HG02623 (cell line): ENCODE results near the gene PIGU.
"Not testable (repeated sequence)": the region's sequence is repeated elsewhere in the genome, so short reads cannot be mapped to it uniquely, and the experiment has no call there.

Source experiments
- ATAC-seq: cut with Tn5 transposase; IDR thresholded peaks from one replicate; pipeline ENCODE4 v1.9.1; 2021; ENCODE audit warnings: moderate library complexity; ENCODE audit not compliant: unreplicated experiment

The PIGU gene, protein sequence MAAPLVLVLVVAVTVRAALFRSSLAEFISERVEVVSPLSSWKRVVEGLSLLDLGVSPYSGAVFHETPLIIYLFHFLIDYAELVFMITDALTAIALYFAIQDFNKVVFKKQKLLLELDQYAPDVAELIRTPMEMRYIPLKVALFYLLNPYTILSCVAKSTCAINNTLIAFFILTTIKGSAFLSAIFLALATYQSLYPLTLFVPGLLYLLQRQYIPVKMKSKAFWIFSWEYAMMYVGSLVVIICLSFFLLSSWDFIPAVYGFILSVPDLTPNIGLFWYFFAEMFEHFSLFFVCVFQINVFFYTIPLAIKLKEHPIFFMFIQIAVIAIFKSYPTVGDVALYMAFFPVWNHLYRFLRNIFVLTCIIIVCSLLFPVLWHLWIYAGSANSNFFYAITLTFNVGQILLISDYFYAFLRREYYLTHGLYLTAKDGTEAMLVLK

DNA sequence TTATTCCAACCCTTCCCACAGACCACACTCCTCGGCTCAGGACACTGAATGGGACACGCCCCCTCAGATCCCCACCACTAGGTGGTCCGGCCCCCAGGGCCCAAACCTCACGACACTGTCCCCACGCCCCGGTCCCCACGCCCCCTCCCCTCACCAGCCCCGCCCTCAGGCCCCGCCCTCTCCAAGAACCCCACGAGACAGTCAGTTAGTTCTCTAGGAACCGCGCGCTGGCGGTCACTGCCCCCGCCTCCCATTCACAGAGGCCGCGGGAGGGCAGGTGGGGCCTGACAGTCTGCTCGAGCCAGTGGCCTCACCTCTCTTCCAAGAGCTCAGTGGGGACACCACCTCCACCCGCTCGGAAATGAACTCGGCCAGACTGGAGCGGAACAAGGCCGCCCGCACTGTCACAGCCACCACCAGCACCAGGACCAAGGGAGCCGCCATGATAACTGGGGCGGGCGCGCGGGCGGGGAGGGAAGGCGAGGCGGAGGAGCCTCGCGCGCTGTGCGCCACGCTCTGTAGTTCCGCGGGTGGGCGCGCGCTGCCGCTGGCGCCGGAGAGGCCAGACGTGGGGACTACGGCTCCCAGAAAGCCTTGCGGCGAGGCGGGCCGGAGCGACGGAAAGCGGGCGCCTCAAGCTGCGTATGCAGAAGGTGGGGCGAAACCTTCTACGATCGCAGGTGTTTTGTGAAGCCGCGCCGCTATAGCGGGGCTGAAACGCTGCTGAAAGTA is at the start of gene PIGU:
TSS of gene PIGU (minus strand) at position 451 of the 732 bp plus-strand sequence. CDS start at position 444, 7 bp downstream.
- peak; percentile 91 for ATAC-seq

DNA sequence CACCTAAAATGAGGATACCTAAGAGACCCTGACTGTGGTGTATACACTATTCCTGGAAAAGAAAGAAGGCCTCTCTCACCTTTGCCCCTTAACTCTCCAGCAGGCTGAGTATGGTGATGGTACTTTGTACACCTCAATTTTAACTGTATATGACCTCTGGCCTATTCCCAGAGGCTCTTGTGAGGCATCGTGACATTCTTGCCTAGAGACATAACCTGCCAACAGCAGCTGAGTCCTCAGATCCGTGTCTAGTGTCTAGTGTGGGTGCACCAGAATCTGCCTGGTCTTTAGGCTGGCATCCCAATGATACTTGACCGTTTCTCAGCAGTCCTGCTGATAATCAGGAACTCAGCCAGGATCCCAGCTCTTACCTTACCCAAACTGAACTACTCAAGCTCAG is 47.3 kb upstream of the PIGU start:
- ATAC-seq, result no peak

DNA sequence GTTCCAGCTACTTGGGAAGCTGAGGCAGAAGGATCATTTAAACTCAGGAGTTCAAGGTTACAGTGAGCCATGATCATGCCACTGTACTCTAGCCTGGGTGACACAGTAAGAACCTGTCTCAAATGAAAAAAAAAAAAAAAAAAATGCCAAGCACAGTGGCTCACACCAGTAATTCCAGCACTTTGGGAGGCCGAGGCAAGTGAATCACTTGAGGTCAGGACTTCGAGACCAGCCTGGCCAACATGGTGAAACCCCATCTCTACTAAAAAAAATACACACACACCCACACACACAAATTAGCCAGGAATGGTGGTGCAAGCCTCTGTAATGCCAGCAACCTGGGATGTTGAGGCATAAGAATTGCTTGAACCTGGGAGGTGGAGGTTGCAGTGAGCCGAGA is 45.7 kb upstream of the PIGU start:
- ATAC-seq, result not testable (repeated sequence)

DNA sequence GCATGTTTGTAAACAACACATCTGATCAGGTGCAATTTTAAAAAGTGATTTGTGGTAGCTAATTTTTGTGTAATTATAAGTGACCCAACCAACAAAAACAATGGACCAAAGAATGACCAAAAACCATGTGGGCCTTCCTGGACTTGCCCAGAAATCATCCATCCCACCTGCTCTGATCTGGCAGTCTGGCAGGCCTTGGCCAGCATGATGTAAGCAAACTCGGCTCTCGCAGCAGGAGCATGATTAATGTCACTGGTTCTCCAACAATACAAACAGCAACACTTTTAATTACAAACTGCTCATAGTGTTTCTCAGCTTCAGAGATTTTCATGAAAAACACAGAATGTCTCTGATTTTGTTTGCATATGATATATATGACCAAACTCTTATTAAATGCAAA is 43.4 kb upstream of the PIGU start:
- no peak for ATAC-seq

DNA sequence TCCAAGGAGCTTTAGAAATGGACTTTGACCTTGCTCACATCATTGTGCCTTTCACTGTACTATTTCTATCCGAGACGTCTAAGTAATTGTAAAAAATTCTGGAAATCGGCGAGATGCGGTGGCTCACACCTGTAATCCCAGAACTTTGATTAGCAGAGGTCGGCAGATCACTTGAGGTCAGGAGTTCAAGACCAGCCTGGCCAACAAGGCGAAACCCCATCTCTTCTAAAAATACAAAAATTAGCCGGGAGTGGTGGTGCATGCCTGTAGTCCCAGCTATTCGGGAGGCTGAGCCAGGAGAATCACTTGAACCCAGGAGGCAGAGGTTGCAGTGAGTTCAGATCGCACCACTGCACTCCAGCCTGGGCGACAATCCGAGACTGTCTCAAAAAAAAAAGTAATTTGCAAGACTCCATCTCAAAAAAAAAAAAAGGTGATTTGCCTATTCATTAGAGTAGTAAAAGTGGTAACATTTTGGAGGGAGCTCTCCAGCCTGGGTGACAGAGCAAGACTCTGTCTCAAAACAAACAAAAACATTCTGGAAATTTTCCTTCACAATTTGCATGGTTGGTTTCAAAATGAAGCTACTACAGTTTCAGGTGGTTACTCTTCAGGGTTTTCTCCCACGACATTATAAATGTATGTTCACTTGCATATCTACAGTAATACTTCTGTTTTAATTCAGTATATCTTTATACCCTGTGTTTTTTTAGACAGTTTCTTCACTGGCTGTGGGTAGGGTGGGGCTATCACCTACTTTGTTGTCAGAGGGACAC is 42.5 kb upstream of the PIGU start:
- peak; percentile 89 for ATAC-seq

DNA sequence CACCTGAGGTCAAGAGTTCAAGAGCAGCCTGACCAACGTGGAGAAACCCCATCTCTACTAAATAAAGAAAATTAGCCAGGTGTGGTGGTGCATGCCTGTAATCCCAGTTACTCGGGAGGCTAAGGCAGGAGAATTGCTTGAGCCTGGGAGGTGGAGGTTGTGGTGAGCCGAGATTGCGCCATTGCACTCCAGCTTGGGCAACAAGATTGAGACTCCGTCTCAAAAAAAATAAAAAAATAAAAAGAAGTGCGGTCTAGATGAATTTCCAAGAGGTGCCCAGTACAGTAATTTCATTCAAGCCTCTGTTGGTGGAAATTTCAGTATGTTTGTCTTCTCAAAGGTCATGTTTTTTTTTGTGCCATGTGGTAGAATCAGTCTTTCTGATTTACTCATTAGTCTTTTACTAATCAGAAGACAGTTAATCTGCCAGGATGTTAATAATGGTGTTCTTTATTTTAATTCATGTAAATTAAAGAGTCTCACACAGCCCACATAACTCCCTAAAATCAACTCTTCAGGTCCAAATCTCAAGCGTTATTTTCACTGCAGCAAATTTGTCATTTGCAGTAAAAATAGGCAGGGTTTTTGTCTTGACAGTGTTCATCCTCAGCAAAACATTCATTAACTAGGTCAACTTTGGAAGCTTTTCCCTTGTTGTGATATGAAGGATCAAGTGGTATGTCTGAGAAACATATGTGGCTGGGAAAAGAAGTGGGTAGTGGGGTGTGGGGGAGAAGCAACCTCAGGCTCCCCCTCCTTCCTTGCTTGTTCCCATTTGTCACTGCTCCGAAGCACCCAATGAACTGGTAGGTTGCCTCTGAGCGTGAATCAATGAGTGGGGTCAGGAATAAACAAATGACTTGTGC is 40.6 kb upstream of the PIGU start:
- no peak for ATAC-seq

DNA sequence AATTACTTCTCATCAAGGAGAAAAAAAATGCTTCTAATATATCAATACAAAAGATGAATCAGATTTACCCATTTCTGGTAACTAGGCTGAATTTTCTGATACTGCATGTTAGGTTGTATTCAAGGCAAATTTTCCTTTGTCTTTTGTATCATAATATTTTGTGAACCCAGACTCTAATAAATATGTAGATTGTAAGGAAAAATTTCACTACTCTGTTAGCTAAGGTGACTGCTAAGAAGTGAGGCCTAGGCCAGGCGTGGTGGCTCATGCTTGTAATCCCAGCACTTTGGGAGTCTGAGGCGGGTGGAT is 40.0 kb upstream of the PIGU start:
- ATAC-seq, result no peak

DNA sequence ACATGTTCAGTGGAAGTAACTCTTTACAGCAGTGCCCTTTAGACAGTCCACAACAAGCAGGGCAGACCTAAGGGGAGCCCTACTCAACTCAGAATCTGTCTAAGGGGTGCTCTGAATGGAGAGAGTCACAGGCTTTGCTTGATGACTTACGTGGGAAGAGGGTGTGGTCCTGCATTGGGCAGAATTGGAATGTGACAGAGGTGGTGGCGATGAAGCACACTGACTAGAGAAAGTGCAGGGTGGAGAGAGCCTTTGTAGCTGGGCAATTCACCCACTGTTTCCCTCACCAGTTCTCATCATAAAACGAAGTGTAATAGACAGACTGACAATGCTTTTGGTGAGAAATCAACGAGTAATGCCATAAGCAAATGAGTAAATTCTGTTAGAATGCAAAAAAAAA is 38.5 kb upstream of the PIGU start:
- ATAC-seq, result no peak

DNA sequence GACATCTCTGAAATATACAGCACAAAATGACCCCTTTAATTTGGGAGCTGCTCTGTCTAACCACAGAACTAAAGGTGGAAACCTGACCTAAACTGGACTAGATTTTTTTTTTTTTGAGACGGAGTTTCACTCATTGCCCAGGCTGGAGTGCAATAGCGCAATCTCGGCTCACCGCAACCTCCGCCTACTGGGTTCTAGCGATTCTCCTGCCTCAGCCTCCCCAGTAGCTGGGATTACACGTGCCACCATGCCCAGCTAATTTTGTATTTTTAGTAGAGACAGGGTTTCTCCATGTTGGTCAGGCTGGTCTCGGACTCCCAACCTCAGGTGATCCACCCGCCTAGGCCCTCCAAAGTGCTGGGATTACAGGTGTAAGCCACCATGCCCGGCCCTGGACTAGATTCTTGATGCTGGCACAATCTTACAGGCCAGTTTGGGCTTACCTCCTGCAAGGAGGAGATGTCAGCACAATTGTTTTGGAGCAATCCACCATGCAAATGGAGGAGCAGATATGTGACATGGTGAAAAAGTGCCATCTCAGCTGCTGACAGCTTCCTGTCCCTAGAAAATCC is 37.1 kb upstream of the PIGU start:
- ATAC-seq, result not testable (repeated sequence)

DNA sequence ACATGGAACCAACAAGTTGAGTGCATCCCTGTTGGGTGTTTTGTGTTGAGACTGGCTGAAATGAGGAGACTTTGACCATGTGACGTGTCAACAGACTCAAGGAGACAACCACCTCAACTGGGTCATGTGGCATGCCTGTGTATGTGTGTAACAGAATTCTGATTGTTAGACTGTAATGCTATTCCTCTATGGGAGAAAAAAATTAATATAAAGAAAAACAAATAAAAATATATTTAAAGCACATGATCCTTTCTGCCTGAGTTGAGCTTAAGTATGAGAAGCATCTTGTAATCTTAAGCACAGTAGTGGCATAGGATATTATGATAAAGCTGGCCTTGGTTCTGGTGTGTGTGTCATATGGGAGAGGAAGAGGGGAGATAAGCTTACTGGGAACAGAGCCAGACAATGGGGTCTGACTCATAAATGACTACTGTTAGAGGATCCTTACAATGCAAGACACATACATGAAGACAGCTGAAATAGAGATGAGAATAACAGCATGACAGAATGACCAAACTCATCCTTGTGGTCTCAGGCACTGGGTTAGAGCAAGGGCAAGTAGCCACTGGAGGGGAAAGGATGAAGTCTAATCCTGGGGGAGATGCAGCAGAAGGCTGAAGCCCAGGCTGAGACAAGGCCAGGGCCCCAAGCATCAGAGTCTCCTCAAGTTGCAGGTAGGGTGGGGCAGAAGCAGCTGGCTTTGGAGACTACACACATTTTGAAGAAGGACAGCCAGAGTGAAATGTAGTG is 36.5 kb upstream of the PIGU start:
- ATAC-seq, result no peak

DNA sequence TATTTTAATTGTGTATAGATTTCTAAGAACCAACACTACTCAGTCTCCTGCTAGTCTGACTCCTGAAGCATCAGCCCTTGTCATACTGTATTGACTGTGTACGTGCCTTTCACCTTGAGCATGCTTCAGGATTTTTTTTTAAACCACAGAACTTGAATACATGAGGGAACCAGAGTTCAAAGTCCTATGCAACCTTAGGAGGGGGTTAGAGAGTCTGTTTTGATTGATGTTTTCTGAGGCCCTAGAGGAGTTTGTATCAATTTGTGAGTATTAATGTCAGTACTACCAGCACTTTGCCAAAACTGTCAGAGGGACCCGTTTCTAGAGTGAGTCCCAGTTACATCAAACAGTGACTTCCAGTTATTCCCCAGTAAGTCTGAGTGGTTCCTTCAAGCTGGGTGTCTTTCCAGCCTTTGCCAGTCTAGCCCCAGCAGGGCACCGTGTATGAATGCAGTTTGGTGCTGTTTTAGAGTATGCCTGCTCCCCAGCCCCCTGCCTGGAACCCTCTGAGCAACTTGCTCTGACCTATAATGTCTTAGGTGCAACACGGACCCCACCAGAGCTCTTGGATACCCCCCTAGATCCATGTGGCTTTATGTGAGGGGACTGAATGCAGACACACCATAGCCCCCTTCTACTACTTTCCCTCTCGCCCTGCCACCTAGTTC is 35.8 kb upstream of the PIGU start:
- ATAC-seq, result no peak

DNA sequence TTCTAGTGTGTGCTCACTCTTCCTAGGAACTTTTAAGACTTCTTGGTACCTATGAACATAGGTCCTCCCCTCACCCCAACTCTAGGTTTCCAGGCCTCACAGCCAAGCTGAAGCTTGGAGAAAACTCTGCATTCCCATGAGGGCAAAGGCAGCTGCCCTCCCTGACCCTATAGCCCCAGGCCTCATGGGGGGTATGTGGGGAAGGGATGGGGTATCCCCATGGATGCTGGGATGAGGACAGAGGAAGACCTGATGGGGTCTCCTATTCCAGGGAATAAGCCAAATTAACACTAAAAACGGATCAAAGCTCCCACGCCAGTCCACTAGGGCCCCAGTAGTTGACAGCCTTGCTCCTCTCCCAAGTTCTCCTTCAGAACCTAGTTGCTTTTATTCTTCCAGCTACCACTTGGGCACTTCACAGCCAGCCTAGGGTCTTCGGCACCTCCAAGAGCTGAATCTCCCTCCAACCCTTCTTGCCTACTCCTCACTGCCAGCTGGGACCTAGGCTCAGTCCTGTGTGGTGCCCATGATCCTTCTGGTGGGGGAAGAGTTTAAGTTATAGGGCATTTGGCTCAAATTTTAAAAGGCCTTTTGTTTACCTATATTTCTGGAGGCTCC is 35.0 kb upstream of the PIGU start:
- ATAC-seq, result no peak

DNA sequence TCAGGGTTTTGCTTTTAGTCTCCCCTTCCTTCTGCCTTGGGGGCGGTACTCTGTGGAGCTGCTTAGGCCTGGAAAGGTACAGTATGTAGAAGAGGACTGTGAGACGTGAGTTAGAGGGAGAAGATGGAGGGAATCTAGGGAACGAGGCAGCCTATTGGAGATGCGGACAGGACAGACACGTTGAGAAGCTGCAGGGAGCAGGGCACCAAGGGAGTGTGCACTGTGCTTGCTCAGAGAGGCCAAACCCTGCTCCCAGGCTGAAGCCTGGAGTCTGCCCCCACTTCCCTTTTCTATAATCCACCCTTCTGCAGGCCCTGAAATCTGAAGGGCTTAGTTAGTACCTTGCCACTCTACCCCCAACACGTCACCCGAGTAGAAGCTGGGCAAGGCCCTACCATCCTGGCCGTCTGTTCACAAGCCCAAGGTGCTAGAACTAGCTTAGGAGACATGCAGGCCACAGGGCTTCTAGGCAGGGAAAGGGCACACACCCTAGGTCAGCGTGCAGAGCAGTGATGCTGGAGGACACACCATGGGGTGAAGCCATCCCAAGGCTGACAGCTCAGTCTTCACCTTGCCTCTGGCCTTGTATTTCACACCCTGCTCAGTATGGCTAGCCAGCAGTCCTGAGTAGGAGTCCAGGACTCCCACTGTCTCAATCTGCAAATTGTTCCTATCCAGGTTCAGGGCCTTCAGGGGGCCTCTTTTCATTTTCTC is 34.1 kb upstream of the PIGU start:
- no peak for ATAC-seq

DNA sequence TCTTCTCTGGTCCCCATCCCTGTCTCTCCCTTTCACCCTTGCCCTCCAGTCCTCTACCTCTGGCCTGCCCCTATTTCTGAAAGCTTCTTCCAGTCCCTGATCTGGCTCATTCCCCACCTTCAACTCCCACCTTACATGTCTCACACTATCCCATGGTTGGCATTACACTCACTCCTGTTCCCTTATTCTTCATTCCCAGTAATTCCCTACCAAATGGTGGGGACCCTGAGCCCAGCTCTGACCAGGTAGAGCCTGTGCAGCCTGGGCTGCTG is 33.6 kb upstream of the PIGU start:
- no peak for ATAC-seq

DNA sequence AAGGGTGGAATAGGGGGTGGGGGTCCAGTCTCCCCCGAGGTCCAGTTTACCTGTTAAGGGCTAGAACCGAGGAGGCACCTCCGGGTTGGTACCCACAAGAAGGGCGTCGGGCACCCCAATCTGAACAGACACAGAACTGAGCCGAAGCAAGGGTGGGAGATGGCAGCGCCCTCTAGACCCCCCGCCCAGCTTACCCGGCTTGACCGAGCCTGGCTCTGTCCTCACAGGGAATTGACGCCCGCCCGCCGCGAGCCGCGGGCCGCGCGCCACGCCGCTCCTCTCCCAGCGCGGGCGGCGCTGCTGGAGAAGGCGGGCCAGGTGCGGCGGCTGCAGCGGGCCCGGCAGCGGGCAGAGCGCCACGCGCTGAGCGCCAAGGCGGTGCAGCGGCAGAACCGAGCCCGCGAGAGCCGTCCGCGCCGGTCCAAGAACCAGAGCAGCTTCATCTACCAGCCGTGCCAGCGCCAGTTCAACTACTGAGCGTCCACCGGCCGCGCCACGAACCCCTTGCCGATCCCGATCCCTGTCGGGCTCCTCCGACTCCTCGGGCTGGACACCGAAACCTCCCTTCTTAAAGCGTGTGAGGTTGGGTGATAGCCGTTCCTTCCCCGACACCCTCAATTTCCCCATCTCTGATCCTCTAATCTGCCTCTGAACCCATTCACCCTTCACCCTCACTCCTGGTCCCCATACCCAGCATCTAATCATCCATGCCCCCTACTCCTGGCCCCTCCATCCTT is 33.1 kb upstream of the PIGU start:
- peak; percentile 40 for ATAC-seq

DNA sequence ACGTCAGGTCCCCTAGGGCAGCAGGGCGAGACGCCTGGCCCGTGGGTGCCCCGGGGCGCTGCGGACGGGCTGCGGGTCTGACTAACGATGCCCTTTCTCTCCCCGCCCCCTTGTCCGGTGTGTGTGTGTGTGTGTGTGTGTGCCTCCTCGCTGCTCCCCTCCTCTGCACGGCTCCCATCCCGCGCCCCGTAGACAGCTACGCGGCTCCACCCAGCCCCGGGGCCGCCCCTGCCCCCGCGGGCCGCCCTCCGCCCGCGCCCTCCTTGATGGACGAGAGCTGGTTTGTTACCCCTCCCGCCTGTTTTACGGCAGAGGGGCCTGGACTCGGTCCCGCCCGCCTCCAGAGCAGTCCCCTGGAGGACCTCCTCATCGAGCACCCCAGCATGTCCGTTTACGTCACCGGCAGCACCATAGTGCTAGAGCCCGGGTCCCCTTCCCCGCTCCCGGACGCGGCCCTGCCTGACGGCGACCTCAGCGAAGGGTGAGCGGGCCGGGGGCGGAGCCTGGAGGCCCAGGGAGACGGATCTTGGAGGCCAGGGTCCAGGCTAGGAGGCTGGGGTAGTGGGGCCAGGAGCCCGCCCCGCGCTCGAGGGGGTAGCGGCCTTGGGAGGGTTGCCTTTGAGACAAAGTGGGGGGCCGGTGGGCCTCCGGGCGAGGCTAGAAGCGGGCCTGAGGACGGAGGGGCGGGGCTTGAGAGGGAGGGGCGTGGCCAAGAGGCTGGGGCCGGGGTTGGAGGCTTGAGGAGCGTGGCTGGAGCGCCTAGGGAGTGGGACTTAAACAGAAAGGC is 32.3 kb upstream of the PIGU start:
- peak; percentile 37 for ATAC-seq

DNA sequence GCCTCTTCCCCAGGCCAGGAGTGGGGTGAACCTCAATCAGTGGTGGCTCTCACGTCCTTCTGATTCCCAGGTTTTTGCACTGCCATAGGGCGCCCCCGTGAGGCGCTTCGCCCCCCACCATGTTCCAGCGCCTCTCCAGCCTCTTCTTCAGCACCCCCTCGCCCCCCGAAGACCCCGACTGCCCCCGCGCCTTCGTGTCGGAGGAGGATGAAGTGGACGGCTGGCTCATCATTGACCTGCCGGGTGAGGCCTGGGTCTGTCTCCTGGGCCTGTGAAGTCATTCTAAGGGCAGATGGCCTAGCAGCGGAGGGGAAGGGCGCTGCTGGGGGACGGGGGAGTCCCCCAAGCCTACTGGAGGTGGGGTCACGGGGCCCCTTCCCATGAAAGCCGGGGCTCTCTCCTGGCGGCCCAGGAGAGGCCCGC is 31.7 kb upstream of the PIGU start:
- no peak for ATAC-seq
